Hematopoietic multipotent progenitor cell (in vitro differentiated cells): Measurements from ENCODE around the gene GRIN2C. TPM values are rescaled to one million over a fixed set of nuclear protein-coding genes. Genes with fewer than 3 reads are reported as not detected.
A peak's percentile ranks its signal among the peaks of the same experiment; 100 is the strongest.
"Not testable (repeated sequence)": the region's sequence is repeated elsewhere in the genome, so short reads cannot be mapped to it uniquely, and the experiment has no call there.

Experiments
- DNase-seq, 3 donors: peaks; one replicate each; pipeline ENCODE4 v3.0.0-alpha.2; 2011 to 2015; ENCODE audit warnings: low read depth in 2 of 3, low spot score in 2 of 3
- total RNA-seq: library from RNA; depleted of rRNA; stranded (reverse); fragments of >200 nt; gene quantifications from one replicate; pipeline ENCODE4 v1.2.3, GENCODE V29; 2012

The GRIN2C gene
- 0.27 TPM for total RNA-seq

- peak in 1 of 3 donors; percentile 29 for DNase-seq
These were observed at the start of gene GRIN2C for GRCh38 chr17:74859459-74860228. GRIN2C (minus strand) TSS chr17:74859885; CDS start chr17:74855092, 4,793 bp downstream.

- DNase-seq, result not testable (repeated sequence)
These were observed 49.4 kb upstream of the GRIN2C start for GRCh38 chr17:74909097-74909496.

GRCh38 chr17:74907012-74907411 lies 47.3 kb upstream of the GRIN2C start:
- DNase-seq, result no peak

- not testable (repeated sequence) for DNase-seq
These were observed 46.6 kb upstream of the GRIN2C start for GRCh38 chr17:74906214-74906793.

- no peak for DNase-seq
These were observed 45.2 kb upstream of the GRIN2C start for GRCh38 chr17:74904687-74905409.

GRCh38 chr17:74903671-74904070 lies 44.0 kb upstream of the GRIN2C start:
- DNase-seq, result no peak

GRCh38 chr17:74903034-74903433 lies 43.3 kb upstream of the GRIN2C start:
- no peak for DNase-seq

GRCh38 chr17:74901353-74902135 lies 41.9 kb upstream of the GRIN2C start:
- DNase-seq, result peak in 1 of 3 donors; percentile 39

- DNase-seq, result no peak
These were observed 40.5 kb upstream of the GRIN2C start for GRCh38 chr17:74900208-74900607.

- no peak for DNase-seq
These were observed 38.8 kb upstream of the GRIN2C start for GRCh38 chr17:74898376-74898946.

- DNase-seq, result no peak
These were observed 34.4 kb upstream of the GRIN2C start for GRCh38 chr17:74893936-74894671.

GRCh38 chr17:74892974-74893911 lies 33.6 kb upstream of the GRIN2C start, which contains the start of gene FADS6:
FADS6 (minus strand) TSS chr17:74893633; CDS start chr17:74893595, 38 bp downstream.
- no peak for DNase-seq

- no peak for DNase-seq
These were observed 32.5 kb upstream of the GRIN2C start for GRCh38 chr17:74892013-74892841.

GRCh38 chr17:74890554-74890953 lies 30.9 kb upstream of the GRIN2C start:
- no peak for DNase-seq

GRCh38 chr17:74888469-74888868 lies 28.8 kb upstream of the GRIN2C start:
- DNase-seq, result no peak

GRCh38 chr17:74883241-74883745 lies 23.6 kb upstream of the GRIN2C start:
- DNase-seq, result no peak

GRCh38 chr17:74882517-74883240 lies 23.0 kb upstream of the GRIN2C start:
- DNase-seq, result no peak
